ENCODE data around the gene HOXA11. TPM values are rescaled to one million over a fixed set of nuclear protein-coding genes. Genes with fewer than 3 reads are reported as not detected.

The HOXA11 gene
- total and polyA plus RNA-seq, 5 donors from 2014 or later = not detected

- Histone ChIP-seq H3K27me3 (ENCODE audit: control insufficient read depth, insufficient read depth, low read length) (peaks cover 54% of the 10 kb centered on the region), H3K27ac (ENCODE audit: insufficient read depth, low read length, poor library complexity, severe bottlenecking) (no peak overlapping the region), H3K4me1 (ENCODE audit: control insufficient read depth, insufficient read depth, low read length, poor library complexity, severe bottlenecking) (peaks cover 53% of the 10 kb centered on the region), H3K9me3 (ENCODE audit: control insufficient read depth in 2 of 2, low read length in 2 of 2) (no peaks in the 10 kb centered on the region), H3K4me3 (ENCODE audit: low read depth, low read length) (no peak overlapping the region), H3K36me3 (ENCODE audit: control insufficient read depth, insufficient read depth, low read length) (no peaks in the 10 kb centered on the region)
- DNase-seq = no peak
- H3K9me3 Mint-ChIP-seq = peaks cover 0 to 7% (median 0%) of the 10 kb centered on the region in 7 donors
- peaks cover 14 to 62% (median 30%) of the 10 kb centered on the region in 4 donors for H3K4me1 Mint-ChIP-seq
- H3K27ac Mint-ChIP-seq = peak overlapping the region in 1 of 3 donors; percentile 76
- H3K4me3 Mint-ChIP-seq = peak overlapping the region; percentile 33 to 85 (median 70)
- ATAC-seq (ENCODE audit: low read depth in 2 of 2) = no peak
- H3K27me3 Mint-ChIP-seq = peaks cover 94% of the 10 kb centered on the region
- peaks cover 3% of the 10 kb centered on the region for H3K36me3 Mint-ChIP-seq
Measured at GRCh38 chr7:27156916-27157701, 27.9 kb downstream of the HOXA11 start.

GRCh38 chr7:27156508-27156898, 28.5 kb downstream of the HOXA11 start, which contains the start of gene HOXA7:
Gene HOXA7, minus strand, starts transcription at chr7:27156675. Its CDS starts 130 bp downstream, at chr7:27156545.
- Mint-ChIP-seq H3K4me3 (peak within 1 kb of the TSS; percentile 78 to 85 (median 80)), H3K27ac (peak within 1 kb of the TSS in 2 of 3 donors; percentile 65 to 76), H3K36me3 (peaks cover 3% of the 10 kb centered on the region), H3K27me3 (peaks cover 97% of the 10 kb centered on the region), H3K4me1 (peaks cover 14 to 68% (median 35%) of the 10 kb centered on the region in 4 donors), H3K9me3 (peaks cover 0 to 8% (median 0%) of the 10 kb centered on the region in 7 donors)
- H3K27ac ChIP-seq (ENCODE audit: insufficient read depth, low read length, poor library complexity, severe bottlenecking) = no peak within 1 kb of the TSS
- peaks cover 57% of the 10 kb centered on the region for H3K27me3 ChIP-seq (ENCODE audit: control insufficient read depth, insufficient read depth, low read length)
- ATAC-seq (ENCODE audit: low read depth in 2 of 2) (no peak), DNase-seq (no peak)
- H3K9me3 ChIP-seq (ENCODE audit: control insufficient read depth in 2 of 2, low read length in 2 of 2) = no peaks in the 10 kb centered on the region
- peak within 1 kb of the TSS; percentile 13 for H3K4me3 ChIP-seq (ENCODE audit: low read depth, low read length)
- no peaks in the 10 kb centered on the region for H3K36me3 ChIP-seq (ENCODE audit: control insufficient read depth, insufficient read depth, low read length)
- H3K4me1 ChIP-seq (ENCODE audit: control insufficient read depth, insufficient read depth, low read length, poor library complexity, severe bottlenecking) = peaks cover 59% of the 10 kb centered on the region

DNA sequence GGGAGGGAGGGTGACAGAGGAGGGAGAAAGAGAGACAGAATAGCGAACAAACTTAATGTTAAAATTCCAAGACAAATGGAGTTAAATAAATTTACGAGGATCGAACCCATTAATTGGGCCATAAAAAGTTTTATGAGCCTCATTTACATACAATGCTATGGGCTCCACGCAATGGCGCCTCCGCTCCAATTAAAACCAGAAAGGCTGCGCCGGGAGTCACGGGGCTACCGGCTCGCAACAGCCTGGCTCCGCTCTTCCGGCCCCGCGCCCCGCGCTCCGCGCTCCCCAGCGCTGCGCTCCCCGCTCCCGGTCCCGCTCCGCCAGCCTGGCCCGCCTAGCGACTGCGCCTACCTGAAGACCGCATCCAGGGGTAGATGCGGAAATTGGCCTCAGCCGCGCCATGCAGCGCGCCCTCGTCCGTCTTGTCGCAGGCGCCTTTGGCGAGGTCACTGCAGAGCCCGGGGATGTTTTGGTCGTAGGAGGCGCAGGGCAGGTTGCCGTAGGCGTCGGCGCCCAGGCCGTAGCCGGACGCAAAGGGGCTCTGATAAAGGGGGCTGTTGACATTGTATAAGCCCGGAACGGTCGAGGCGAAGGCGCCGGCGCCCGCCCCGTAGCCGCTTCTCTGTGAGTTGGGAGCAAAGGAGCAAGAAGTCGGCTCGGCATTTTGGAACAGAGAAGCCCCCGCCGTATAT, 29.1 kb downstream of the HOXA11 start:
- Mint-ChIP-seq H3K27ac (peak overlapping the region in 1 of 3 donors; percentile 65), H3K27me3 (peaks cover 99% of the 10 kb centered on the region), H3K4me3 (peak overlapping the region; percentile 71 to 85 (median 79)), H3K4me1 (peaks cover 11 to 70% (median 36%) of the 10 kb centered on the region in 4 donors), H3K36me3 (peaks cover 3% of the 10 kb centered on the region), H3K9me3 (peaks cover 0 to 10% (median 0%) of the 10 kb centered on the region in 7 donors)
- no peak for DNase-seq
- peaks cover 62% of the 10 kb centered on the region for H3K27me3 ChIP-seq (ENCODE audit: control insufficient read depth, insufficient read depth, low read length)
- H3K27ac ChIP-seq (ENCODE audit: insufficient read depth, low read length, poor library complexity, severe bottlenecking) = no peak overlapping the region
- H3K36me3 ChIP-seq (ENCODE audit: control insufficient read depth, insufficient read depth, low read length) = no peaks in the 10 kb centered on the region
- ATAC-seq (ENCODE audit: low read depth in 2 of 2) = no peak
- H3K4me1 ChIP-seq (ENCODE audit: control insufficient read depth, insufficient read depth, low read length, poor library complexity, severe bottlenecking) = peaks cover 59% of the 10 kb centered on the region
- peak overlapping the region; percentile 13 for H3K4me3 ChIP-seq (ENCODE audit: low read depth, low read length)
- no peaks in the 10 kb centered on the region for H3K9me3 ChIP-seq (ENCODE audit: control insufficient read depth in 2 of 2, low read length in 2 of 2)

DNA sequence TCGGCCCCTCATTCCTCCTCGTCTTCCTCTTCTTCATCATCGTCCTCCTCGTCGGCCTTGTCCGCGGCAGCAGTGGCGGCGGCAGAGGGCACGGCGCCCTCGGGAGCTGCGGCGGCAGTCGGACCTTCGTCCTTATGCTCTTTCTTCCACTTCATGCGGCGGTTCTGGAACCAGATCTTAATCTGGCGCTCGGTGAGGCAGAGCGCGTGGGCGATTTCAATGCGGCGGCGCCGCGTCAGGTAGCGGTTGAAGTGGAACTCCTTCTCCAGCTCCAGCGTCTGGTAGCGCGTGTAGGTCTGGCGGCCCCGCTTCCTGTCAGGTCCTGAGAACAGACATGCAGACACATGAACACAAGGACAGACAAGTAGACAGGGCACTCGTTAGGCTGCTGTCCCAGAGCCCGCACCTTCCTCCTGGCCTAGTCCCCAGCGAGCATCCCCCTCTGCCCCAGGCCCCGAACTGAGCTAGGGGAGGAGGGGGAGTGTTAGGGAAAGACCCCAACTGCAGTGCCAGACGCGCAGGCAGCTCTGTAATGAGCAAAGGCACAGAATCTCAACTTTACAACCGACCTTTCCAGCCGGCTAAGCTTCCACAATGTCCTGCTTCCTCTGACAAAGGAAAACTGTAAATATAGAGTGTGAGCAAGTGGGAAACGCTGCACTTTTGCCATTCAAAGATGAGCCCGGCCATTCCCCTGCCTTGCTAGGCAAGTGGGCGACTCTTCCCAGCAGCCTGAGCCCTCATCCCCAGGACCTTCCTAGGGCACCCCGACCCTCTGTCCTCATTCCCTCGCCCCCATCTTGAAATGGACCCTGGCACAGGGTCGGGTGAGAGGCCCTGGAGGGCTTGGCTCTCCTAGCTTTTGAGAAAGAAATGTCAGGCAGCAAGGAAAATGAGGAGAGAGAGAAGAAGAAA, 29.9 kb downstream of the HOXA11 start:
- Histone ChIP-seq H3K9me3 (ENCODE audit: control insufficient read depth in 2 of 2, low read length in 2 of 2) (no peaks in the 10 kb centered on the region), H3K4me1 (ENCODE audit: control insufficient read depth, insufficient read depth, low read length, poor library complexity, severe bottlenecking) (peaks cover 58% of the 10 kb centered on the region)
- peak overlapping the region in 1 of 3 donors; percentile 65 for H3K27ac Mint-ChIP-seq

DNA sequence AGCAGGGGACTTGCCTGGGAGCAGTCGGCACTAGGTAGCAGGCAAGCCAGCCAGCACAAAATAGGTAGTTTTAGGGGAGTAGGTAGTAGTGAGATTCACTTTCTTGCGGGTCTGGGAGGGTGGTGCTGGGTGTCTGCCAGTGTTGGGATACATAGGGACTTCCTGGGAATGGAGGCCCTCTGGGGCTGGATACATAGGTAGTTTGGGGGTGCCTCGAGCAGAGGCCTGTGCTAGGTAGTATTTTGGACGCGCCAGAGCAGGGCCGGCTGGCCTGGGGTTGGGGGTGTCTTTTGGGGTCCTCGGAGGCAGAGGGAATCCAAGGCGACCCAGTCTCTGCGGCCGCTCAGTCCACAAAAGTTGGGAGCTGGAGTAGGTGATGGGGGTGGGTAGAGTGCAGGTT, 30.7 kb downstream of the HOXA11 start:
- H3K27ac Mint-ChIP-seq = peak overlapping the region in 1 of 3 donors; percentile 9
- no peak for DNase-seq

More for the DNA sequence above, 29.9 kb downstream of the HOXA11 start:
- peaks cover 66% of the 10 kb centered on the region for H3K27me3 ChIP-seq (ENCODE audit: control insufficient read depth, insufficient read depth, low read length)
- no peak overlapping the region for H3K27ac ChIP-seq (ENCODE audit: insufficient read depth, low read length, poor library complexity, severe bottlenecking)
- DNase-seq (no peak), ATAC-seq (ENCODE audit: low read depth in 2 of 2) (no peak)
- no peaks in the 10 kb centered on the region for H3K36me3 ChIP-seq (ENCODE audit: control insufficient read depth, insufficient read depth, low read length)
- H3K4me3 ChIP-seq (ENCODE audit: low read depth, low read length) = no peak overlapping the region
- Mint-ChIP-seq H3K36me3 (peaks cover 3% of the 10 kb centered on the region), H3K27me3 (peaks cover 99% of the 10 kb centered on the region), H3K4me1 (peaks cover 10 to 73% (median 38%) of the 10 kb centered on the region in 4 donors), H3K4me3 (peak overlapping the region; percentile 78 to 82 (median 81)), H3K9me3 (peaks cover 0 to 10% (median 0%) of the 10 kb centered on the region in 7 donors)

GRCh38 chr7:27153526-27153925, 31.5 kb downstream of the HOXA11 start:
- no peak for DNase-seq
- H3K9me3 Mint-ChIP-seq = peaks cover 0 to 10% (median 0%) of the 10 kb centered on the region in 7 donors
- ATAC-seq (ENCODE audit: low read depth in 2 of 2) = no peak
- Histone ChIP-seq H3K9me3 (ENCODE audit: control insufficient read depth in 2 of 2, low read length in 2 of 2) (no peaks in the 10 kb centered on the region), H3K27me3 (ENCODE audit: control insufficient read depth, insufficient read depth, low read length) (peaks cover 63% of the 10 kb centered on the region), H3K4me1 (ENCODE audit: control insufficient read depth, insufficient read depth, low read length, poor library complexity, severe bottlenecking) (peaks cover 52% of the 10 kb centered on the region), H3K36me3 (ENCODE audit: control insufficient read depth, insufficient read depth, low read length) (no peaks in the 10 kb centered on the region), H3K4me3 (ENCODE audit: low read depth, low read length) (no peak overlapping the region), H3K27ac (ENCODE audit: insufficient read depth, low read length, poor library complexity, severe bottlenecking) (no peak overlapping the region)
- peak overlapping the region in 1 of 4 donors; percentile 82 for H3K4me3 Mint-ChIP-seq
- peaks cover 98% of the 10 kb centered on the region for H3K27me3 Mint-ChIP-seq
- no peaks in the 10 kb centered on the region for H3K36me3 Mint-ChIP-seq
- no peak overlapping the region for H3K27ac Mint-ChIP-seq
- peaks cover 10 to 67% (median 38%) of the 10 kb centered on the region in 4 donors for H3K4me1 Mint-ChIP-seq

More for the DNA sequence above, 30.7 kb downstream of the HOXA11 start:
- peaks cover 64% of the 10 kb centered on the region for H3K27me3 ChIP-seq (ENCODE audit: control insufficient read depth, insufficient read depth, low read length)
- Mint-ChIP-seq H3K4me3 (peak overlapping the region; percentile 20 to 82 (median 65)), H3K27me3 (peaks cover 99% of the 10 kb centered on the region), H3K9me3 (peaks cover 0 to 10% (median 0%) of the 10 kb centered on the region in 7 donors), H3K36me3 (peaks cover 3% of the 10 kb centered on the region), H3K4me1 (peaks cover 10 to 69% (median 38%) of the 10 kb centered on the region in 4 donors)
- peaks cover 52% of the 10 kb centered on the region for H3K4me1 ChIP-seq (ENCODE audit: control insufficient read depth, insufficient read depth, low read length, poor library complexity, severe bottlenecking)
- H3K9me3 ChIP-seq (ENCODE audit: control insufficient read depth in 2 of 2, low read length in 2 of 2) = no peaks in the 10 kb centered on the region
- ATAC-seq (ENCODE audit: low read depth in 2 of 2) = no peak
- H3K4me3 ChIP-seq (ENCODE audit: low read depth, low read length) = no peak overlapping the region
- no peak overlapping the region for H3K27ac ChIP-seq (ENCODE audit: insufficient read depth, low read length, poor library complexity, severe bottlenecking)
- no peaks in the 10 kb centered on the region for H3K36me3 ChIP-seq (ENCODE audit: control insufficient read depth, insufficient read depth, low read length)
